ENCODE data around the gene TIGD4.

Gene TIGD4

DNA sequence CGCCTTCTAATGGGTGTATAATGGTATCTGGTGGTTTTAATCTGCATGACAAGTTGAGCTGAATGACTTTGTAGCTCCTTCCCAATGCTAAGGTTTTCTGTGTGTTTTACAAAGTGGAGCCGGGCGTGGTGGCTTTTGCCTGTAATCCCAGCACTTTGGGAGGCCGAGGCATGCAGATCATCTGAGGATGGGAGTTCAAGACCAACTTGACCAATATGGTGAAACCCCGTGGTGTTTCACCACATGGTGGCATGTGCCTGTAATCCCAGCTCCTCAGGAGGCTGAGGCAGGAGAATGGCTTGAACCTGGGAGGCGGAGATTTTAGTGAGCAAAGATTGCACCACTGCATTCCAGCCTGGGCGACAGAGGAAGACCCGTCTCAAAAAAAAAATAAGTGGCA is 29.1 kb upstream of the TIGD4 start:
- Histone ChIP-seq H3K9ac (ENCODE audit: low read depth in 1 of 2, low read length in 2 of 2) (no peak overlapping the region), H3K4me3 (ENCODE audit: low read depth in 1 of 2, low read length in 2 of 2) (no peak overlapping the region), H3K36me3 (ENCODE audit: control insufficient read depth in 1 of 2, insufficient read depth in 2 of 2, low read length in 2 of 2) (no peaks in the 10 kb centered on the region), H3K9me3 (ENCODE audit: control insufficient read depth in 1 of 2, low read length in 2 of 2) (no peaks in the 10 kb centered on the region), H3K27me3 (ENCODE audit: control insufficient read depth in 1 of 2, insufficient read depth in 2 of 2, low read length in 2 of 2) (no peaks in the 10 kb centered on the region), H3K4me1 (ENCODE audit: control insufficient read depth in 1 of 2, insufficient read depth in 2 of 2, low read length in 2 of 2) (peaks cover 0 to 8% of the 10 kb centered on the region in 2 donors), H3K27ac (ENCODE audit: low read depth, low read length) (no peak overlapping the region)

DNA sequence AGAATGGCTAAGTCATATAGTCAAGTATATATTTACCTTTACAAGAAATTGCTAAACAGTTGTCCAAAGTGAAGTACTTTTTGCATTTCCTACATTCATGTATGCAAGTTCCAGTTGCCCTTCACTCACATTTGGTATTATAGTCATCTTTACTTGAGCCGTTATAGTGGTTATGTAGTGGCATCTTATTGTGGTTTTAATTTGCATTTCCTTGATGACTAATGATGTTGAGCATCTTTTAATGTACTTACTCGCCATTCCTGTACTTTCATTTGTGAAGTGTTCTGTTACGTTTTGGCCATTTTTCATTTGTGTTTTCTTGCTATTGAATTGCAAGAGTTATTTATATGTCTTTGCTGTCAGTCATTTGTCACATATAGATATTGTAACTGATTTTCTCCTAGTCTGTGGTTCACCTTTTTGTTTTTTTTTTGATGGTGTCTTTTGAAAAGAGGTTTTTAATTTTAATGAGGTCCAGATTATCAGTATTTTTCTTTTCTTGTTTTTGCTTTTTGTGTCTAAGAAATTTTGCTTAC is 27.8 kb upstream of the TIGD4 start:
- Histone ChIP-seq H3K9me3 (ENCODE audit: control insufficient read depth in 1 of 2, low read length in 2 of 2) (no peaks in the 10 kb centered on the region), H3K4me1 (ENCODE audit: control insufficient read depth in 1 of 2, insufficient read depth in 2 of 2, low read length in 2 of 2) (peaks cover 0 to 8% of the 10 kb centered on the region in 2 donors), H3K4me3 (ENCODE audit: low read depth in 1 of 2, low read length in 2 of 2) (no peak overlapping the region), H3K27ac (ENCODE audit: low read depth, low read length) (no peak overlapping the region), H3K27me3 (ENCODE audit: control insufficient read depth in 1 of 2, insufficient read depth in 2 of 2, low read length in 2 of 2) (no peaks in the 10 kb centered on the region), H3K36me3 (ENCODE audit: control insufficient read depth in 1 of 2, insufficient read depth in 2 of 2, low read length in 2 of 2) (no peaks in the 10 kb centered on the region), H3K9ac (ENCODE audit: low read depth in 1 of 2, low read length in 2 of 2) (no peak overlapping the region)

DNA sequence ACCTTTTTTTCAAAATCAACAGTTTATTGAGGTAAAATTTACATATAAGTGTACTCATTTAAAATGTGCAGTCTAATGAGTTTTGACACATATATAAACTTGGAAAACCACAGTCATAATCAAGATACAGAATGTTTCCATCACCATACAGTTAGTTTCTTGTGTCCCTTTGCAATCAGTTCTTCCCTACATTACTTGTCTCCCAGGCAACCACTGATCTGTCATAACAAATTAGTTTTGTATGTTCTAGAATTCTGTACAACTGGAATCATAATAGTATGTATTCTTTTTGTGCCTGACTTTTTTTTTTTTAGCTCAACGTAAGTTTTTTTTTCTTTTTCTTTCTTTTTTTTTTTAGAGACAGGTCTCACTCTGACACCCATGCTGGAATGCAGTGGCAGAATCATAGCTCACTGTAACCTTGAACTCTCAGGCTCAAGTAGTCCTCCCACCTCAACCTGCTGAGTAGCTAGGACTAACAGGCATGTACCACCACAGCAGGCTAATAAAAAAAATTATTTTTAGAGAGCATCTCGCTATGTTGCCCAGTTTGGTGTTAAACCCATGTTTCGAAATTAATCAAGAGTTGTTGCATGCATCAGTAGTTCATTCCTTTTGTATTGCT is 27.1 kb upstream of the TIGD4 start:
- Histone ChIP-seq H3K27ac (ENCODE audit: low read depth, low read length) (no peak overlapping the region), H3K9me3 (ENCODE audit: control insufficient read depth in 1 of 2, low read length in 2 of 2) (no peaks in the 10 kb centered on the region), H3K36me3 (ENCODE audit: control insufficient read depth in 1 of 2, insufficient read depth in 2 of 2, low read length in 2 of 2) (no peaks in the 10 kb centered on the region), H3K4me1 (ENCODE audit: control insufficient read depth in 1 of 2, insufficient read depth in 2 of 2, low read length in 2 of 2) (peaks cover 0 to 8% of the 10 kb centered on the region in 2 donors), H3K9ac (ENCODE audit: low read depth in 1 of 2, low read length in 2 of 2) (no peak overlapping the region), H3K27me3 (ENCODE audit: control insufficient read depth in 1 of 2, insufficient read depth in 2 of 2, low read length in 2 of 2) (no peaks in the 10 kb centered on the region), H3K4me3 (ENCODE audit: low read depth in 1 of 2, low read length in 2 of 2) (no peak overlapping the region)

DNA sequence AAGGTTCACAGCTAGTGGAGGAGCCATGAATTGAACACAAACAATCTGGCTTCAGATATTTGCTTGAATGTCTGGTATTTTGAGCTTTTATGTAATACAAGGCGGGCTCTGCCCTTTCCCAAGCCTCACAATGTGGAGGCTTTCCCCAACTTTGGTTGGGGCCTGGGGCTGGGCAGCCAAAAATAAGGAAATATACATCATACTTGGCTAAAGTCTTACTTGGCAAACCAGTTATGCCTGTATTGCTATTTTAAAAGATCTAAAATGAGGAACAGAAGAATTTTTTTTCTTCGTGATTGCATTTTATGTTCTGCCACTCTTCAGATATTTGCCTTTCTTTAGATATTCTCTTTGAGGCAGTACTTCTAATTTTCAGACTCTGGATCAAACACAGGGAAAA is 26.3 kb upstream of the TIGD4 start:
- Histone ChIP-seq H3K4me3 (ENCODE audit: low read depth in 1 of 2, low read length in 2 of 2) (no peak overlapping the region), H3K9me3 (ENCODE audit: control insufficient read depth in 1 of 2, low read length in 2 of 2) (no peaks in the 10 kb centered on the region), H3K4me1 (ENCODE audit: control insufficient read depth in 1 of 2, insufficient read depth in 2 of 2, low read length in 2 of 2) (peaks cover 0 to 8% of the 10 kb centered on the region in 2 donors), H3K9ac (ENCODE audit: low read depth in 1 of 2, low read length in 2 of 2) (no peak overlapping the region), H3K27me3 (ENCODE audit: control insufficient read depth in 1 of 2, insufficient read depth in 2 of 2, low read length in 2 of 2) (no peaks in the 10 kb centered on the region), H3K27ac (ENCODE audit: low read depth, low read length) (no peak overlapping the region), H3K36me3 (ENCODE audit: control insufficient read depth in 1 of 2, insufficient read depth in 2 of 2, low read length in 2 of 2) (no peaks in the 10 kb centered on the region)

DNA sequence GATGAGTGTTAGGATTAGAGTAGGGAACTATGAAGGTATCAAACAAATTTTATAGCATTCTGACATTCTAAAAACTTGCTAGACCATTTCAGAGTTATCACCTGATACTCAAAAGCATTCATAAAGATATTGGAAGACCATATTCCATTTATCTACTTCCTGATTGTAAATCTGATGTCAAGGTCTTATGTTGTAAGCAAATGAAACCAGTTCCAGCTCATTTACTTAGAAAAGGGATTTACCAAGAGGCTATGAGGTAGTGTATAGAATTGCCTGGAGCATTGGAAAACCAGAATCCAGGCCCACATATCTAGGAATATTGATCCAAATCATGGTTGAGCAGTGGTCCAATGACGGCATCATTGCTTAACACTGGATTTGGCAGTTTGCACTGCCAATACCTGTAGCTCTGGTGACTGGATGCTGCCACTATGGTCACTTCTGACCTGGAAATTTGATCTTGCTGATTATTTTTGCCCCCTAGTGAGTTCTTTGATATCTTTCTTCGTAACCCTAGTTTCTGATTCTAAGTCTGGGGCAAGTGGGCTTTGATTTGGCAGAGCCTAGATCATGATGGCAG is 25.6 kb upstream of the TIGD4 start:
- H3K4me3 ChIP-seq (ENCODE audit: low read depth in 1 of 2, low read length in 2 of 2) = no peak overlapping the region
- H3K27me3 ChIP-seq (ENCODE audit: control insufficient read depth in 1 of 2, insufficient read depth in 2 of 2, low read length in 2 of 2) = no peaks in the 10 kb centered on the region
- peaks cover 0 to 8% of the 10 kb centered on the region in 2 donors for H3K4me1 ChIP-seq (ENCODE audit: control insufficient read depth in 1 of 2, insufficient read depth in 2 of 2, low read length in 2 of 2)
- no peaks in the 10 kb centered on the region for H3K9me3 ChIP-seq (ENCODE audit: control insufficient read depth in 1 of 2, low read length in 2 of 2)
- H3K27ac ChIP-seq (ENCODE audit: low read depth, low read length) = no peak overlapping the region
- no peaks in the 10 kb centered on the region for H3K36me3 ChIP-seq (ENCODE audit: control insufficient read depth in 1 of 2, insufficient read depth in 2 of 2, low read length in 2 of 2)
- H3K9ac ChIP-seq (ENCODE audit: low read depth in 1 of 2, low read length in 2 of 2) = no peak overlapping the region

DNA sequence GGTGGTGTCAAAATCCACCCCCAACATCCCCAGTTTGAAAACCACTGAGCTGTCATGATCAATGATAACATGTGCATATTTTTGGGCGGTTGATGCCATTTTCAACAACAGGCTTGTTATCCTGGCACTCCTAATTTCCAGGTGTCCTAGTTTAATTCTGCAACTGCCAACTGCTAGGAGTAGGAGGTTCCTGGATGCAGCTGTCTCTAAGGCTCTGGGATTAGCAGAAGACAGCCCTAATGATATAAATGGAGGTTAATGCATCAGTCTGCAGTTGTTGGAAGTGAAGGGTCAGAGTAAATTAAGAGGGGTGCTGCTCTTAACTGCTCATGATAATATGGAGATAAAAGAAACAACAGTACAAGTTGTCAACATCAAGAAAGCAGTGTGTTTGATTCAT is 24.0 kb upstream of the TIGD4 start:
- H3K9me3 ChIP-seq (ENCODE audit: control insufficient read depth in 1 of 2, low read length in 2 of 2) = no peaks in the 10 kb centered on the region
- H3K4me1 ChIP-seq (ENCODE audit: control insufficient read depth in 1 of 2, insufficient read depth in 2 of 2, low read length in 2 of 2) = peaks cover 0 to 8% of the 10 kb centered on the region in 2 donors
- H3K36me3 ChIP-seq (ENCODE audit: control insufficient read depth in 1 of 2, insufficient read depth in 2 of 2, low read length in 2 of 2) = no peaks in the 10 kb centered on the region
- no peak overlapping the region for H3K9ac ChIP-seq (ENCODE audit: low read depth in 1 of 2, low read length in 2 of 2)
- H3K4me3 ChIP-seq (ENCODE audit: low read depth in 1 of 2, low read length in 2 of 2) = no peak overlapping the region
- no peak overlapping the region for H3K27ac ChIP-seq (ENCODE audit: low read depth, low read length)
- no peaks in the 10 kb centered on the region for H3K27me3 ChIP-seq (ENCODE audit: control insufficient read depth in 1 of 2, insufficient read depth in 2 of 2, low read length in 2 of 2)

DNA sequence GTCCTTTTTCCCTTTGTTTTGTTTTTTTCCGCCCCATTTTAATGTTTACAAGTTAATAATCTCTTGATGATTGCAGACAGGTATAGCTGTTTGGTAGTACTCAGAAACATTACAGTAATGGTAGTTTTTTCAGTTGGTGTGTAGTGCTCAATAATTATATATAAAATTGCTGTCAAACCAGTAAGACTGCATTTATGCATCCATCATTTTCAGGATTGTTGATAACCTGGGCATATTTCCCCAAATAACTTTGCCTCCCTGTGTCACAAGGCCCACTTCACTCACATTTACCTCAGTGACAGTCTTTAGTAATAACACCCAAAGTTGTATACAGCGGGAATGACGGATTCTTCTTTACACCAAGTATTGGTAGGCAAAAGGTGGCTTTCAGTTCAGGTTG is 16.4 kb upstream of the TIGD4 start:
- Histone ChIP-seq H3K4me3 (ENCODE audit: low read depth in 1 of 2, low read length in 2 of 2) (no peak overlapping the region), H3K36me3 (ENCODE audit: control insufficient read depth in 1 of 2, insufficient read depth in 2 of 2, low read length in 2 of 2) (no peaks in the 10 kb centered on the region), H3K9me3 (ENCODE audit: control insufficient read depth in 1 of 2, low read length in 2 of 2) (no peaks in the 10 kb centered on the region), H3K4me1 (ENCODE audit: control insufficient read depth in 1 of 2, insufficient read depth in 2 of 2, low read length in 2 of 2) (no peaks in the 10 kb centered on the region), H3K9ac (ENCODE audit: low read depth in 1 of 2, low read length in 2 of 2) (no peak overlapping the region), H3K27me3 (ENCODE audit: control insufficient read depth in 1 of 2, insufficient read depth in 2 of 2, low read length in 2 of 2) (no peaks in the 10 kb centered on the region), H3K27ac (ENCODE audit: low read depth, low read length) (no peak overlapping the region)

DNA sequence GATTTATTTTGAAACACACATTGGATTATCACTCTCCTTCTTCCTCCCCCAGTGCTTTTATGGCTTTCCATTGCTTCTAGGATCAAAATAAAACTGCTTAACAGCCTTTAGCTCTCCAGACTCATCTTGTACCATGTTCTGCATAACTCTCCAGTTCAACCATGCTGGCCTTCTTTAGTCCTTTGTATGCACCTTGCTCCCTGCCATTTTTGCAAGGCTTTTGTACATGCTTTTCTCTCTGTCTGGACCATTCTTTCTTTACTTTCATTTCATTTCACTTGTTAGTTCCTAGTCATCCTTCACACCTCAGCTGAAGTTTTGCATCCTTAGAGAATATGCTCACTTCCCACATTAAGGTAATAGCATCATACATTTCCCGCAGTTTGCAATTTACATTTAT is 7.1 kb upstream of the TIGD4 start:
- no peak overlapping the region for H3K9ac ChIP-seq (ENCODE audit: low read depth in 1 of 2, low read length in 2 of 2)
- H3K4me1 ChIP-seq (ENCODE audit: control insufficient read depth in 1 of 2, insufficient read depth in 2 of 2, low read length in 2 of 2) = peaks cover 25 to 41% of the 10 kb centered on the region in 2 donors
- no peak overlapping the region for H3K4me3 ChIP-seq (ENCODE audit: low read depth in 1 of 2, low read length in 2 of 2)
- H3K9me3 ChIP-seq (ENCODE audit: control insufficient read depth in 1 of 2, low read length in 2 of 2) = no peaks in the 10 kb centered on the region
- peaks cover 0 to 2% of the 10 kb centered on the region in 2 donors for H3K36me3 ChIP-seq (ENCODE audit: control insufficient read depth in 1 of 2, insufficient read depth in 2 of 2, low read length in 2 of 2)
- H3K27me3 ChIP-seq (ENCODE audit: control insufficient read depth in 1 of 2, insufficient read depth in 2 of 2, low read length in 2 of 2) = no peaks in the 10 kb centered on the region
- H3K27ac ChIP-seq (ENCODE audit: low read depth, low read length) = no peak overlapping the region

DNA sequence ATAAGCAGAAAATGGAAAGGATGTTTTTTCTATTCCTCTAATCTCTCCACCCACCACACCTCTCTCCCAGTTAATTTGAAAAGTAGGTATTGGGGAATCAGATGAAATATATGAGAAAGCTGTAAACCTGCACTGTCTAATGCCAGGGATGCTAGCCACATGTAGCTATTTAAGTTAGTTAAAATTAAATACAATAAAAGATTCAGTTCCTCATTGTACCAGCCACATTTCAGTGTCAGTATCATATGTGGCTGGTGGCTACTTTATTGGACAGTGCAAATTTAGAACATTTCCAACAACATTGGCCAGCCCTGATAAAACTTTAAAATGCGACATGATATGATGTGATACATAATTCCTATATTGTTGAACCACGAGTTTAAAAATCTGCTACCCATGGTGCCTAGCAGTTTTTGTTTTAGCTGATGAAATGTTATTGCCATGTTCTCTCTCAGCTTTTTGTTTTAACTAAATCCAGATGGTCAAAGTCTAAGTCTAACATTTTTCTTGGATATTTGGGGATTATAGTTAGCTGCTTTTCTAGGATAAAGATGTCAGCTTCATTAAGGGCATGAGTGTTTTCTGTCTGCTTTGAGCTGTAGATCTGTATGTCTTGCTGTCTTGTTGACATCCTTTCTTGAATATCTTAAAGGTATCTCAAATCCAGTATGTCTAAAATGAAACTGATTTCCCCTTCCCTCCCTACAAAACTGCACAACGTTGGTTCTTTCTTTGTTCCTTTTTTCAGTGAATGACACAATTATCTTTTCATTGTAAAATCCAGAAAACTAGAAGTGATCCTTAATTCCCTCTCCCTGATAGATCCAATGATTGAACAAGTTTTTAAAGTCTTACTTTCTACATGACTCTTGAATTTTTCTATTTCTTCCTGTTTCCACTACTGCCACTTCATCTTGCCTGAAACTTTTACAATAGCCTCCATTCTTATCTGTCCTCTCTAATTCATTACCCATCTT is 6.4 kb upstream of the TIGD4 start:
- Histone ChIP-seq H3K27me3 (ENCODE audit: control insufficient read depth in 1 of 2, insufficient read depth in 2 of 2, low read length in 2 of 2) (no peaks in the 10 kb centered on the region), H3K27ac (ENCODE audit: low read depth, low read length) (no peak overlapping the region), H3K4me1 (ENCODE audit: control insufficient read depth in 1 of 2, insufficient read depth in 2 of 2, low read length in 2 of 2) (peaks cover 28 to 41% of the 10 kb centered on the region in 2 donors), H3K4me3 (ENCODE audit: low read depth in 1 of 2, low read length in 2 of 2) (no peak overlapping the region), H3K9ac (ENCODE audit: low read depth in 1 of 2, low read length in 2 of 2) (no peak overlapping the region), H3K9me3 (ENCODE audit: control insufficient read depth in 1 of 2, low read length in 2 of 2) (no peaks in the 10 kb centered on the region), H3K36me3 (ENCODE audit: control insufficient read depth in 1 of 2, insufficient read depth in 2 of 2, low read length in 2 of 2) (peaks cover 0 to 2% of the 10 kb centered on the region in 2 donors)

Data from duodenal mucosa (tissue), 2 donors.